Measurements from ENCODE around the gene HMGCS2.
"Not testable (repeated sequence)": the region's sequence is repeated elsewhere in the genome, so short reads cannot be mapped to it uniquely, and the experiment has no call there.

The HMGCS2 gene

GRCh38 chr1:119729044-119729443 is 39.7 kb downstream of the HMGCS2 start:
- DNase-seq (ENCODE audit: low spot score), result no peak

- DNase-seq (ENCODE audit: low spot score), result no peak
Observed at GRCh38 chr1:119727991-119728390, 40.7 kb downstream of the HMGCS2 start.

GRCh38 chr1:119725626-119726025 is 43.1 kb downstream of the HMGCS2 start:
- no peak for DNase-seq (ENCODE audit: low spot score)

- DNase-seq (ENCODE audit: low spot score), result no peak
Observed at GRCh38 chr1:119724611-119725218, 44.0 kb downstream of the HMGCS2 start.

GRCh38 chr1:119721896-119722295 is 46.8 kb downstream of the HMGCS2 start:
- no peak for DNase-seq (ENCODE audit: low spot score)

GRCh38 chr1:119720866-119721440 is 47.8 kb downstream of the HMGCS2 start:
- DNase-seq (ENCODE audit: low spot score), result no peak

- DNase-seq (ENCODE audit: low spot score), result no peak
Observed at GRCh38 chr1:119718972-119719371, 49.7 kb downstream of the HMGCS2 start.

GRCh38 chr1:119718409-119718808 is 50.3 kb downstream of the HMGCS2 start:
- no peak for DNase-seq (ENCODE audit: low spot score)

- DNase-seq (ENCODE audit: low spot score), result no peak
Observed at GRCh38 chr1:119715542-119715941, 53.2 kb downstream of the HMGCS2 start.

- no peak for DNase-seq (ENCODE audit: low spot score)
Observed at GRCh38 chr1:119714583-119714982, 54.1 kb downstream of the HMGCS2 start.

GRCh38 chr1:119713749-119714456 is 54.8 kb downstream of the HMGCS2 start:
- no peak for DNase-seq (ENCODE audit: low spot score)

- no peak for DNase-seq (ENCODE audit: low spot score)
Observed at GRCh38 chr1:119713039-119713748, 55.5 kb downstream of the HMGCS2 start.

- DNase-seq (ENCODE audit: low spot score), result peak; percentile 86
Observed at GRCh38 chr1:119712342-119713038, 56.2 kb downstream of the HMGCS2 start.

GRCh38 chr1:119711804-119712341 is 56.8 kb downstream of the HMGCS2 start, which contains the start of gene PHGDH:
Gene PHGDH, plus strand, starts transcription at chr1:119711934. Its CDS starts 89 bp downstream, at chr1:119712023.
- peak; percentile 94 for DNase-seq (ENCODE audit: low spot score)

GRCh38 chr1:119711356-119711803 is 57.3 kb downstream of the HMGCS2 start:
- DNase-seq (ENCODE audit: low spot score), result not testable (repeated sequence)

- DNase-seq (ENCODE audit: low spot score), result not testable (repeated sequence)
Observed at GRCh38 chr1:119706599-119706998, 62.1 kb downstream of the HMGCS2 start.

- no peak for DNase-seq (ENCODE audit: low spot score)
Observed at GRCh38 chr1:119703666-119704450, 64.8 kb downstream of the HMGCS2 start.

GRCh38 chr1:119702384-119702783 is 66.3 kb downstream of the HMGCS2 start:
- DNase-seq (ENCODE audit: low spot score), result no peak

GRCh38 chr1:119701659-119702058 is 67.0 kb downstream of the HMGCS2 start:
- no peak for DNase-seq (ENCODE audit: low spot score)

GRCh38 chr1:119700326-119700725 is 68.4 kb downstream of the HMGCS2 start:
- no peak for DNase-seq (ENCODE audit: low spot score)
